ENCODE measurements around the gene RERGL. TPM values are rescaled to one million over a fixed set of nuclear protein-coding genes. Genes with fewer than 3 reads are reported as not detected.

RERGL gene
- total RNA-seq, result not detected in 2 replicates

DNA sequence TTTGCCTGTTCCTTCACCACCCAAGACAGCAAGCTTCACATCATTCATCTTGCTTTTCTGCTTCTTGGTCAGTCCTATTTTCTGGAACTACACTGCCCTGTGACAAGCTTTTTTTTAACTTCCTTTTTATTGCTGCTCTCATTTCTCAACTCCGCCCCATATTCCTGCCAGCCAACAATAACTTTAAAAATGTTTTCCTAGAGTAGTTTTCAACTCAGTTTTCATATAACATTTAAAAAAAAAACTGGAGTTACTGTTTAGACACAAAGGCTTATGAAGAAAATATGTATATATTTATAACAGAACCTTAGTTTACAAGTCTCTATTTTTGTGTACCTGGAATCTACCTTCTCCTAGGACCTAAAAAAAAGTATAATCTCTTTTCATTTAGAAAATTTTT lies at the start of gene RERGL:
Gene RERGL (minus strand): TSS at position 101 of the 400 bp plus-strand sequence. CDS start 53 bp downstream, at position 48.

Other genes with a start within 250 kb of the RERGL start
- not detected in 2 replicates for gene PIK3C2G, start 171.3 kb upstream of the RERGL start, total RNA-seq

Measured in smooth muscle cell of the umbilical artery (primary cell).